Endometrial microvascular endothelial cells (primary cell): Measurements from ENCODE around the gene CADPS2. TPM values are rescaled to one million over a fixed set of nuclear protein-coding genes. Genes with fewer than 3 reads are reported as not detected.

Source experiments
- in situ Hi-C: cut with HindIII; loops from 2 replicates; pipeline ENCODE4 v1.10.0; 2017; ENCODE audit warnings: low sequenced_read_pairs, low pct_unique_long_range_greater_than_20kb; ENCODE audit errors: inconsistent ontology term
- total RNA-seq: library from RNA; depleted of rRNA; stranded (reverse); fragments of >200 nt; gene quantifications from one replicate; pipeline ENCODE4 v1.2.3, GENCODE V29; 2015; ENCODE audit errors: inconsistent ontology term

The CADPS2 gene
- total RNA-seq, 1 donor from 2014 or later = 43.5 TPM

DNA sequence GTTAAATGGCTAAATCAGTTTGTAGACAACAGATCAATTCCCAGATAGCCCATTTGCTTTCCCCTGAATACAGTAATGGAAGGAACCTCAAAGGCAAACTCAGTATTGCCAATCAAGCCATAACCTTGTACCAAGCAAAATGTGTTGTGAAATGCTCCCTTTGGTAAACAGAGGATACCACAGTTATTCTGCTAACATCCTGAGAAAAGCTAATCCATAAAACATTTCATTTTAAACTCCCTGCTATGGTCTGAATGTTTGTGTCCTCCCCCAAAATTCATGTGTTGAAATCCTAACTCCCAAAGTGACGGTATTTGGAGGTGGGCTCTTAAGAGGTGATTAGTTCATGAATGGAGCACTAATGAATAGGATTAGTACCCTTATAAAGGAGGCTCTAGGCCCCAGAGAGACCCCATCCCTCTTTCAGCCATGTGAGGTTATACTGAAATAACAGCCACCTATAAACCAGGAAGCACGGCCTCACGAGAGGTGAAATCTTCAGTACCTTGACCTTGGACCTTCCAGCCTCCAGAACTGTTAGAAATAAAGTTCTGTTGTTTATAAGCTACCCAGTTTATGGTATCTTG is 94.2 kb downstream of the CADPS2 start:
- in situ Hi-C loops = no loop called here

DNA sequence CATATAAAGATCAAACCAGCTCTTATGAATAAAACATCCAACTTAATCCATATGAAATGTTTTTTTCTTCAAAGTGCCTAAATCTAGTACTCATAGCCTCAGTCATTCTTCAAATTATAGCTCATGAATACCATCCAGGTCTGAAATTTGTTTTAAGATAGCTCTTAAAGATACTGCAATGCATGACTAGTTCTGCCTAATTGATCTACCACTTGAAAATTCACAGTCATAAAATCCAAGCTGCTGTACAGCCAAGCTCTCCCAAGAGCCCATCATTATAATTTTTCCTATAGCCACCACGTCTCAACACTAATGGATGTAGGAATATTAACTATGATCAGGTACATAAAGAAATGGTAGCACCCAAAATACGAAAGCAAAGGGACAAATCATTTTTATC is 95.7 kb downstream of the CADPS2 start:
- in situ Hi-C loops = no loop called here

- in situ Hi-C loops = no loop called here
Measured at GRCh38 chr7:122790132-122790531, 96.1 kb downstream of the CADPS2 start.

DNA sequence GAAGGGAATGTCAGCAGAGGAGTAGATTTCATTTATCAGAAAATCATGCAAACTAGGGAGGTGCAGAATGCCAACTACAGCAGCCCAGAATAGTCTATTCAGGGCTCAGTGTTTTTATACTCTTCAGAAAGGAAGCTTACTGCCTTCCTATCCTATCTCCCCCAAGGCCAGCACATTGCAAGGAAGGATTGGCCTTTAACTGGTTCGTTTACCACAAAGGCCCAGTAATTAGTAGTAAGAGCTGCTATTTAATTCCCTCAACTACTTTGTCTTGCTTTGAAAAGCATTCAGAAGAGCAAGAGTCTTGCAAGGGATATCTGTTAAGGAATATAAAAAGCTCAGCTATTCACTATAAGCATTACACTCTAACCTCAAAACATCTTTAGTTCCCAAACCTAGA is 97.1 kb downstream of the CADPS2 start:
- in situ Hi-C loops = no loop called here

- in situ Hi-C loops = no loop called here
Measured at GRCh38 chr7:122770686-122771335, 115.4 kb downstream of the CADPS2 start.

GRCh38 chr7:122768827-122769226 is 117.4 kb downstream of the CADPS2 start:
- in situ Hi-C loops = no loop called here

DNA sequence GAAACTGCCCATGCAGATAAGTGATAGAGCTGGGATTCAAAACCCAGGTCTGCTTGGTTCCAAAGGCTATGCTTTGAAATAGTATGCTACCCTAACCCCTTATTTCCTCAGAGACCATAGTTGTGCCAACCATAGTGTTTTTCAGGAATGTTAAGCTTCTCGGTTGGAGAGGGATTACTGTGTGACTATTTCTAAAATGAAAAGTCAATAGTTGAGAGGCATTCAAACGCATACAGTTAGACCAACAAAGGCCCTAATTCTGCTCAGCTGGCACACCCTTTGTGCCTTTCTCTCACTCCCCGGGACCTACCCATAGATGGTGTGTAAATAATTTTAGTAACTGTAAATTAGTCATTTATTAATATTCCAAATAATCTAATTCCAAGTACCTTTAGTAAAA is 118.9 kb downstream of the CADPS2 start:
- in situ Hi-C loops = no loop called here

DNA sequence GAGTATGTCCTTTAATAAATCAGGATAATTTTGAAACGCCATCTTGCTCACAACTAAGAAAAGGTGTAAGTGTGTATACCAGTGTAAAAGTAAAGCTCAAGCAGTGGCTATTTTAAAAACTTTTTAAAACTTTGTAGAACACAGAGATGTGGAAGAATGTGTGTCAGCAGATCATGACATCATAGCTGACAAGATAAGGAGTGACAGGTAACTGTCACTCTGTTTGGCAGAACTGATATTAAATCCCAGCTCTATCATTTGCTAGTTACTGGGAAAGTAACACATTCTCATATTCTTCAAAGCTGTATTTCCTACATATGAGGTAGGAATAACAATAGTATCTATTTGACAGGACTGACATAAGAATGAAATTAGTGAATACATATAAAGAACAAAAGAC is 119.7 kb downstream of the CADPS2 start:
- in situ Hi-C loops = no loop called here

DNA sequence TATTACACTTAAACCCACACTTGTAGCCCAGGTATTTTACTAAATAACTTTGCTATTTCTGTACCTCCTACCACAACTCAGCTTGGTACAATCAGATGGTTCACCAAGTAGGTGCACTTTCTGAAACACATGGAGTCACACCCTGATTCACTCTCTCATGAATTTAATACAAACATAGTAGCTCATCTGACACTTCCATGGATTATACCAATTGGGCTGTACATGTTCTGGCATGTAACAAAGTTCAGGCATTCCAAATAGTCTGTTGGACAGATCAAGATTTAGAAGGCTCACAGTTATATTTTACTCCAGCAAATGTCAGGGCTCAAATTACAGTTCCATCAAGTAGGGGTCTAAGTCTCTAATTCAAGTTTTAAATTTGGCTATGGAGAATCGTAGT is 121.4 kb downstream of the CADPS2 start:
- in situ Hi-C loops = no loop called here

GRCh38 chr7:122764020-122764419 is 122.2 kb downstream of the CADPS2 start:
- in situ Hi-C loops = no loop called here

- in situ Hi-C loops = no loop called here
Measured at GRCh38 chr7:122762071-122762470, 124.2 kb downstream of the CADPS2 start.

DNA sequence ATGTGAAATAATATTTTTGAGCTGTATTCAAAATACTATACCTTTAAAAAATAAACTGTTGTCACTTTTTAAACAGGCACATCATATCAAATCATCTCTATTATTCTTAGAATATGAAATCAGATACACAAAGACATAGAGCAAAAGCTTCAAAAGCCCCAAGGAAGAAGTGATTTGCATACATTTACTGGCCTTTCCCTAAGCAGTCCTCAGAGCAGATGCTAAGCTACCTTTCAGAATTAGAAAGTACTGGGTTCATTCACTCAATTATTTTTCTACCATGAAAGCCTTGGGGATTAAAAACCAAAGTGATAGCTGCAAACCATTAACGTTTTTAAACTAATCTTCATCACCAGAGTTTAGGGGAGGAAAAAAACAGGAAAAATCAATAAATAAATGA is 127.8 kb downstream of the CADPS2 start:
- in situ Hi-C loops = no loop called here

GRCh38 chr7:122756860-122757259 is 129.4 kb downstream of the CADPS2 start:
- in situ Hi-C loops = no loop called here

GRCh38 chr7:122755696-122756095 is 130.6 kb downstream of the CADPS2 start:
- in situ Hi-C loops = no loop called here

DNA sequence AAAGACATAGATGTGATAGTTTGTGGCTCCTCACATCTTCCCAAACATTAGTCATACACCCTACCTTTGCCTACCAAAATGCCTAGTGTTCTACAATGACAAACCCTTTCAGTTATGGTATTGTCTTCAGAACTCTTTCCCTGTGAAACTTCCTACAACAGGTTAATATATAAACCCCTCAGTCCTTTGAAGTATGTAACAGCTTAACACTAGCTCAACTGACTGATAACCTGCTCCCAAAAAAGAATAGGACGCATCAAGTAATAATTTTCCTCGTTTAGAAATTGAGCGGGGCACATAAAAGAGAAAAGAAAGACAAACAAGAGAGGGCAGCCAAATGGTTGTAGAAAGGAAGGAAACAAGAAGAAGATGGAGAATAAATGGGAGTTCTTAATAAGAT is 133.7 kb downstream of the CADPS2 start:
- in situ Hi-C loops = no loop called here

DNA sequence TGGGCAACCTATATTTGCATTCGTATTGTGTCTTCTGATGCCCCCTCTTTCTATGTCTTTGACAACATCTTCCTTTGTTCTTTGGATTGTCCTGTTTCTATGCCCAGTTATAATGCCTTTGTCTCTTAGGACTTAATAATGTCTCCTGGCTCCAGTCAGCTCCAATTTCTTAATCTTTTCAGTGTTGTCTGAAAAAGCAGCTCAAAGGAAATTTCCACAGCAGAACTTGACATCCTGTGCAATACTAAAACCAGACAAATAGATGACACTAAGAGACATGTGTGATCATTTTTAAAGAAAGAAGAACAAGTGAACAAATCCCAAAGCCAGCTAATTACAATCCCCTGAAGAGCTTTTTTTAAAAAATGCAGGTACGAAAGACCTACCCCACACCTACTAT is 135.9 kb downstream of the CADPS2 start:
- in situ Hi-C loops = no loop called here

DNA sequence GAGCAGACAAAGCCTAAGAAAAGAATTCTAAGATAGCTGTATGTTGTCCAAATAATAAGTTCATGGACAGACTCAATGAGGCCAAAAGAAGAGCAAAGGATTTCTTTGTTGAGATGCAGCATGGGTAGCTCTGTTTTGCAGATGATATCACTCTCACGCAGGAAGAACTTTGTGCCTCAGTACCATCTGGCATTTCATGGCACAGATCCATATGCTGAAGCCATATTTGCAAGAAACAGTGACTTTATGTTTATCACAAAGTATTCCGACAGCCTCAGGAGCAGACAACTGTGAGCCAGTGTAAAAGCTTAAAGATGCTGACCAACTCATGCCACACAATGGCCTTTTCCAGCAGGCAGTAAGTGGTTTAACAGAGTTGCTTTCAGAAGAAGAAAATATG is 138.1 kb downstream of the CADPS2 start:
- in situ Hi-C loops = no loop called here

DNA sequence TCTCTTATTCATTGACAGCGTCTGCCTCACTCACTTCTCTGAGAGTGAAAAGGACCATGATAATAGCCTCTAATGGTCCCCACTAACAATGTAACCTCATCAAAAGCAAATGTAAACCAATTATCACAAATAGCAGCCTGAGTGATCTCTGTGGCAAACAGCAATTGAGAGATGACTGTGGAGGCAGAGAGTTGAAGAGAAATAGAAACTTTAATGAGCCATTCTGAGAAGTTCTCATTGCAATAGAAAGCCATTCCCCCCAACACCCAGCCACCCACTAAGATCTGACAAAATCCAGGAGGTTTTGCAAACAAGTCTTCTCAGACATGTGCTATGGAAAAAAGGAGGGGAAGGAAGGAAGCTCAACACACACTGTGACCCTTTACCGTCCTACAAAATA is 139.3 kb downstream of the CADPS2 start:
- in situ Hi-C loops = no loop called here

GRCh38 chr7:122743211-122743610 is 143.0 kb downstream of the CADPS2 start:
- in situ Hi-C loops = no loop called here

DNA sequence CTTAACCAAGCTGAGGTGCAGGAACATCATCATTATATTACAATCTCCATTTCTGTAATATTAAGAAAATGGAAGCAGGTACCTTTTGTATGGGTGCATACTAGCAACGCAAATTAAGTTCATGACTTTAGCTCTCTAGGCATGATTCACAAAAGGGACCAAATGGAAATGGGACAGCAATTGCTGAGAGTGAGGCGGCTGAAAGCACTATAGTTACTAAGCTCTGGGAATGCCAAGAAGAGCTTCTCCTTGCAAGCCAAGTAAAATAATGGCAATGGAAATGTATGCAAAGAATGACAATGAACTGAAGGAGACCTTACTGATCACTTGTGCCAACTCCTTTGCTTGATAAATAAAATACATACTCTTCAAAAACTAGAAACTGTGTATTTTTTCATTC is 147.3 kb downstream of the CADPS2 start:
- in situ Hi-C loops = no loop called here

DNA sequence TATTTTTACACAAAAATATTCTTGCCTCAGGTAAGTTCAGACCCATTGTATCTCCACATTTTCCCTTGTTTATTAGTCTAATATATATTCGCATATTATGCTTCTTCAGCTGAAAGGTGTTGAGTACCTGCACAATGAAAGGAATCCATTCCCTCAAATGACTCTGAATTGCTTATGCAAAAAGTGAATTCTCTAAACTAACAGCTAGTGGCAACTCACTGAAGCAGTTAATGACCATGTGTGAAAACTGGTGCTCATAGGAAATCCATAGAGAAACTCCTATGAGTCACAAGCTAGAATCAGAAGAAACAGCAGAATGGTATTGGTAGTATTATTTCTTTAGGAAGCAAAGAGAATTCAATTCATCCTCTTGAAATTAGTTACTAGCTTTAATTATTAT is 150.1 kb downstream of the CADPS2 start:
- in situ Hi-C loops = no loop called here
